ENCODE data around the gene NLRC3. TPM values are rescaled to one million over a fixed set of nuclear protein-coding genes. Genes with fewer than 3 reads are reported as not detected.
"Not testable (repeated sequence)": the region's sequence is repeated elsewhere in the genome, so short reads cannot be mapped to it uniquely, and the experiment has no call there.

NLRC3 gene
- total RNA-seq, 1 experiment from 2014 or later, result 0.26 TPM

DNA sequence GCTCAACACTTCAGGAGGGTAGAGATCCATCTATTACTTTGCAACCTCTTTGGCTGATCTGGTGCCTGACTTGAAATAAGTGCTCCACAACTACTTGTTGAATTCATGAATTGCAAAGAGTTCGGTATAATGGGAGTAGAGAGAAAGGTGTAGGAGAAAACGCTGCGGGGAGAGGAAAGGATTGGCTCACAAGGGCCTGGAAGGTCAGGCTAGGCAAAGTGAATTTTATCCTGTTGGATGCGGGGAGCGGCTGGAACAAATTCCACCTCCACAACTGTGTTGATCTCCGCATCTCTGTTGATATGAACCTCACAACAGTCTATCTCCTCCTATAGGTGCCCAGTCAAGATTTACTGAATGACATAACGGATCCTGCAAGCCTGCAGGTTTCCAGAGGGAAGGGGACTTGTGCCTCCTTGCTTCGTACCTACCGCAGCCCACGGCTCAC is 33.5 kb upstream of the NLRC3 start:
- intact Hi-C loops (cut with micrococcal nuclease; ENCODE audit: unreplicated experiment), result no loop called here
- TF ChIP-seq TCF7L2 (IDR thresholded peaks at IDR 0.05; ENCODE audit: low read depth, low read length) (no peak), SIN3A (IDR thresholded peaks at IDR 0.05; ENCODE audit: borderline replicate concordance, insufficient read depth, low read depth, low read length) (no peak), REST (IDR thresholded peaks at IDR 0.05; ENCODE audit: insufficient read depth in 1 of 2, low read depth in 2 of 2, low read length in 1 of 2) (no peak), POLR2AphosphoS5 (IDR thresholded peaks at IDR 0.05; ENCODE audit: low read depth, low read length) (no peak)
- TF ChIP-seq, protein P1, sequence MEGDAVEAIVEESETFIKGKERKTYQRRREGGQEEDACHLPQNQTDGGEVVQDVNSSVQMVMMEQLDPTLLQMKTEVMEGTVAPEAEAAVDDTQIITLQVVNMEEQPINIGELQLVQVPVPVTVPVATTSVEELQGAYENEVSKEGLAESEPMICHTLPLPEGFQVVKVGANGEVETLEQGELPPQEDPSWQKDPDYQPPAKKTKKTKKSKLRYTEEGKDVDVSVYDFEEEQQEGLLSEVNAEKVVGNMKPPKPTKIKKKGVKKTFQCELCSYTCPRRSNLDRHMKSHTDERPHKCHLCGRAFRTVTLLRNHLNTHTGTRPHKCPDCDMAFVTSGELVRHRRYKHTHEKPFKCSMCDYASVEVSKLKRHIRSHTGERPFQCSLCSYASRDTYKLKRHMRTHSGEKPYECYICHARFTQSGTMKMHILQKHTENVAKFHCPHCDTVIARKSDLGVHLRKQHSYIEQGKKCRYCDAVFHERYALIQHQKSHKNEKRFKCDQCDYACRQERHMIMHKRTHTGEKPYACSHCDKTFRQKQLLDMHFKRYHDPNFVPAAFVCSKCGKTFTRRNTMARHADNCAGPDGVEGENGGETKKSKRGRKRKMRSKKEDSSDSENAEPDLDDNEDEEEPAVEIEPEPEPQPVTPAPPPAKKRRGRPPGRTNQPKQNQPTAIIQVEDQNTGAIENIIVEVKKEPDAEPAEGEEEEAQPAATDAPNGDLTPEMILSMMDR (IDR thresholded peaks at IDR 0.05), result no peak
- peak overlapping the region; percentile 82 for H3K27ac ChIP-seq (ENCODE audit: low read length)
- peaks cover 3% of the 10 kb centered on the region; the same call in 1 of the 2 replicates for H3K36me3 ChIP-seq (ENCODE audit: control insufficient read depth, insufficient read depth, low read length)
- DNase-seq (ENCODE audit: low read depth, low spot score) (no peak), ATAC-seq (peak; percentile 43; the same call in 1 of the 2 replicates)
- no TSS peak for BruUV-seq (replicated peaks)
- no peaks in the 10 kb centered on the region for H3K9me3 ChIP-seq (ENCODE audit: control insufficient read depth, insufficient read depth, low read depth, low read length)
- H3K27me3 ChIP-seq (ENCODE audit: control insufficient read depth, insufficient read depth, low read length), result no peaks in the 10 kb centered on the region
- peak overlapping the region; percentile 57 to 90 for H3K4me3 ChIP-seq (ENCODE audit: low read depth in 2 of 2, low read length in 2 of 2)
- peaks cover 14% of the 10 kb centered on the region for H3K4me1 ChIP-seq (ENCODE audit: control insufficient read depth, insufficient read depth, low read length)
- ChIA-PET POLR2A (no interaction called here), CTCF (no interaction called here)
- in situ Hi-C loops (cut with HindIII; ENCODE audit: low pct_unique_long_range_greater_than_20kb, low sequenced_read_pairs), result no loop called here

DNA sequence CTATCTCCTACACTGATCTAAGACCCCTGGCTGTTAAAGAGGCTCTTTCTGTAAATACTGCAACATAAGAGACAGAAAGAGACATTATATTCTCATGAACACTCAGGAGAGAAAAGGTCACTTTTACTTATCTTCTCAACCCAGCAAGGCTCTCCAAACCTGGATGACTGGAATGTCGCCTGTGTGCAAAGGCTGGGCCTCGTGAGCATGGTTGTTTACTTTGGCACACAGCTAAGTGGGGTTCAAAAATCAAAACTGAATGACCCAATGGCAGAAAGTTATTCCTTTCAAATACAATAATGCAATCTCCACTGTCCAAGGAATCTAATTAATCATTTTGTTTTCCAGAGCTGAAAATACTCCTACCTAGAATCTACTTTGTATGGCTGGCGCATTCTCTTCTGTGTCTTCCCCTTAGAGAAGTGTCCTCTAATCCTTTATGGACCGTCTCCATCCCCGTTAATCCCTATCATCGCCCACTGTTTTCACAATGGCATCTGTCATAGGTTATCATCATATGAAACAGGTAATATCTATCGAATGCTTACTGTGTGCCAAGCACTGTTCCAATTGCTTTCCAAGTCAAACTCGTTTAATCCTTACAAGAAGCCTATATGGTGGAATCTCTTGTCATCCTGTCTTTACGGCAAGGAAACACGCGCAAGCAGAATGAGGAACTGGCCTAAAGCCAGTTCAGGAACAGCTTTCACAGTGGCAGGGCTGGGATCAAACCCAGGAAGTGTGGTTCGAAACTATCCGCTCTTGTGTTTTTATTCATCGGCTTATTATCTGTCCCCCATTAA is 32.9 kb upstream of the NLRC3 start:
- intact Hi-C loops (cut with micrococcal nuclease; ENCODE audit: unreplicated experiment) (no loop called here), in situ Hi-C loops (cut with HindIII; ENCODE audit: low pct_unique_long_range_greater_than_20kb, low sequenced_read_pairs) (no loop called here)
- no peaks in the 10 kb centered on the region for H3K9me3 ChIP-seq (ENCODE audit: control insufficient read depth, insufficient read depth, low read depth, low read length)
- TSS peak; percentile 67 for BruUV-seq (replicated peaks)
- POLR2A ChIA-PET, result no interaction called here
- no peak for DNase-seq (ENCODE audit: low read depth, low spot score)
- H3K27ac ChIP-seq (ENCODE audit: low read length), result peak overlapping the region; percentile 82
- peaks cover 3% of the 10 kb centered on the region; the same call in 1 of the 2 replicates for H3K36me3 ChIP-seq (ENCODE audit: control insufficient read depth, insufficient read depth, low read length)
- TF ChIP-seq, protein P1 (IDR thresholded peaks at IDR 0.05), result no peak
- TF ChIP-seq POLR2AphosphoS5 (IDR thresholded peaks at IDR 0.05; ENCODE audit: low read depth, low read length), result no peak
- TF ChIP-seq SIN3A (IDR thresholded peaks at IDR 0.05; ENCODE audit: borderline replicate concordance, insufficient read depth, low read depth, low read length), result no peak
- CTCF ChIA-PET, result no interaction called here
- no peaks in the 10 kb centered on the region for H3K27me3 ChIP-seq (ENCODE audit: control insufficient read depth, insufficient read depth, low read length)
- peaks cover 14% of the 10 kb centered on the region for H3K4me1 ChIP-seq (ENCODE audit: control insufficient read depth, insufficient read depth, low read length)
- peak overlapping the region; percentile 57 to 90 for H3K4me3 ChIP-seq (ENCODE audit: low read depth in 2 of 2, low read length in 2 of 2)
- ATAC-seq, result no peak

DNA sequence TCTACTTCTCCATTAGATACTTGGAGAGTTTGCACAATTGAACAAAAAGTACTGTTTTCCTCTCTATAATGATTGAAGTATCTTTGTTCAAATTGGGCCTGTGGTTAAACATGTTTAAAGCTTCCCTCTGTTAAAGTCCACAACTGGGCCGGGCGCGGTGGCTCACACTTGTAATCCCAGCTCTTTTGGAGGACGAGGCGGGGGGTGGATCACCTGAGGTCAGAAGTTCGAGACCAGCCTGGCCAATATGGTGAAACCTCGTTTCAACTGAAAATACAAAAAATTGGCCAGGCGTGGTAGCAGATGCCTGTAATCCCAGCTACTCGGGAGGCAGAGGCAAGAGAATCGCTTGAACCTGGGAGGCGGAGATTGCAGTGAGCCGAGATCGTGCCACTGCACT is 31.8 kb upstream of the NLRC3 start:
- H3K4me1 ChIP-seq (ENCODE audit: control insufficient read depth, insufficient read depth, low read length), result peaks cover 14% of the 10 kb centered on the region
- intact Hi-C loops (cut with micrococcal nuclease; ENCODE audit: unreplicated experiment); in situ Hi-C loops (cut with HindIII; ENCODE audit: low pct_unique_long_range_greater_than_20kb, low sequenced_read_pairs); H3K27ac ChIP-seq (ENCODE audit: low read length); H3K27me3 ChIP-seq (ENCODE audit: control insufficient read depth, insufficient read depth, low read length); POLR2A ChIA-PET; H3K36me3 ChIP-seq (ENCODE audit: control insufficient read depth, insufficient read depth, low read length); DNase-seq (ENCODE audit: low read depth, low spot score); BruUV-seq (replicated peaks); H3K4me3 ChIP-seq (ENCODE audit: low read depth in 2 of 2, low read length in 2 of 2); ATAC-seq; H3K9me3 ChIP-seq (ENCODE audit: control insufficient read depth, insufficient read depth, low read depth, low read length); CTCF ChIA-PET: not testable (repeated sequence)

All from Panc1 (cell line).